Activated T-cell treated with anti-CD3 and anti-CD28 coated beads, Interleukin-2, amount 50 U/mL, for 72 hours (primary cell): ENCODE data around the gene PLK4. TPM values are rescaled to one million over a fixed set of nuclear protein-coding genes. Genes with fewer than 3 reads are reported as not detected.
"Not testable (repeated sequence)": the region's sequence is repeated elsewhere in the genome, so short reads cannot be mapped to it uniquely, and the experiment has no call there.

Experiments used
- ATAC-seq, 2 donors: fragments of 150-1000 bp; cut with Tn5 transposase; replicated peaks in 1 of 2; 2 replicates each; pipeline ENCODE4 v1.10.0; 2021; ENCODE audit warnings: moderate library complexity in 2 of 2, mild to moderate bottlenecking in 1 of 2
- DNase-seq, 2 donors: peaks; one replicate each; pipeline ENCODE4 v3.0.0; 2021 to 2022; ENCODE audit warnings: mixed read lengths in 1 of 2
- H3K27ac Mint-ChIP-seq: one replicate; pipeline ENCODE4 v1.8.0; 2022; ENCODE audit warnings: mild to moderate bottlenecking, moderate library complexity, mixed read lengths
- H3K27me3 Mint-ChIP-seq: one replicate; pipeline ENCODE4 v1.8.0; 2022; ENCODE audit warnings: low read depth, mixed read lengths
- H3K36me3 Mint-ChIP-seq, 2 donors: one replicate each; pipeline ENCODE4 v1.8.0; 2022; ENCODE audit warnings: mixed read lengths in 2 of 2, mild to moderate bottlenecking in 1 of 2; ENCODE audit not compliant: insufficient read depth in 2 of 2
- H3K4me1 Mint-ChIP-seq: one replicate; pipeline ENCODE4 v1.8.0; 2022; ENCODE audit warnings: low read depth, mixed read lengths
- H3K4me3 Mint-ChIP-seq, 2 donors: one replicate each; pipeline ENCODE4 v1.8.0; 2022; ENCODE audit warnings: mild to moderate bottlenecking in 2 of 2, mixed read lengths in 2 of 2, moderate library complexity in 2 of 2
- H3K9me3 Mint-ChIP-seq, 2 donors: one replicate each; pipeline ENCODE4 v1.8.0; 2022; ENCODE audit warnings: mixed read lengths in 2 of 2
- total RNA-seq, 2 donors: library from RNA; stranded (reverse); gene quantifications; one replicate each; pipeline ENCODE4 v1.2.3, GENCODE V29; 2022

The PLK4 gene
- total RNA-seq, 2 donors from 2014 or later, result 44.7 to 51.0 TPM

DNA sequence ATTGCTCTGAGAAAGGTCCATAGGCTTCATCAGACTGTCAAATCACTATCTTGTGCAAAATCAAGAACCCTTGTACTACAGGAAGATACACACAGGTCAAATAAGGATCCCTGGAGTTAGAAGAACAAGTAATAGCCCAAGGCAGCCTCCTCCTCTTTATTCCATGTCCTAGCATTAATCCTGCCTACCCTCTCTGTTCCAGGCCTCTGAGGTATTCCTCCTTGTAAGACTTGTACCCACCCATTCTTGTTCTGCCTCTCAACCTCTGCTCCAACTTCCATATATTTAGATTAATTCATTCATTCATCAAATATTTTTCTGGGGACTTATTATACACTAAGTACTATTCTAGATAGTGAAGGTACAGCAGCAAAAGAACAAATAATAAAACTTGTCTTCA lies 10.4 kb upstream of the PLK4 start:
- DNase-seq, result no peak
- ATAC-seq, result no peak
- H3K4me1 Mint-ChIP-seq, result no peaks in the 10 kb centered on the region
- peaks cover 0 to 1% of the 10 kb centered on the region in 2 donors for H3K9me3 Mint-ChIP-seq
- no peaks in the 10 kb centered on the region for H3K27me3 Mint-ChIP-seq
- H3K27ac Mint-ChIP-seq, result no peak overlapping the region
- no peak overlapping the region for H3K4me3 Mint-ChIP-seq
- peaks cover 2 to 3% of the 10 kb centered on the region in 2 donors for H3K36me3 Mint-ChIP-seq

DNA sequence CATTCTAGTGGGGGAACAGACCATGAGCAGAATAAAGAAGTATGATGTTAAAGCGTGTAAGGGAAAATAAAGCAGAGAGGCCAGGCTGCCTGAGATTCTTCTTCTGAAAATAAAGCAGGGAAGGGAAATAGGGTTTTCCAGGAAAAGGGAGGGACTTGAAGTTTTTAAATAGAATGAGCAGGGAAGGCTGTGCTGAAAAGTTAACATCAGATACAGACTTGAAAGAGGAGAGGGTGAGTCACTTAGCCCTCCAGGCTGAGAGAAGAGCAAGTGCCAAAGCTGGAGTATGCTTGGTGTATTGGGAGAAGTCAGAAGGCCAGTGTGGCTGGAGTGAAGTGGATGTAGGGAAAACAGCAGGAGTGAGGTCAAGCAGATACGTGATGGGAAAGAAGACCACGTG lies 10.0 kb upstream of the PLK4 start:
- Mint-ChIP-seq H3K27me3 (no peaks in the 10 kb centered on the region), H3K27ac (no peak overlapping the region), H3K4me3 (no peak overlapping the region), H3K36me3 (peaks cover 2 to 3% of the 10 kb centered on the region in 2 donors), H3K9me3 (peaks cover 0 to 1% of the 10 kb centered on the region in 2 donors), H3K4me1 (no peaks in the 10 kb centered on the region)
- DNase-seq (no peak), ATAC-seq (no peak)

DNA sequence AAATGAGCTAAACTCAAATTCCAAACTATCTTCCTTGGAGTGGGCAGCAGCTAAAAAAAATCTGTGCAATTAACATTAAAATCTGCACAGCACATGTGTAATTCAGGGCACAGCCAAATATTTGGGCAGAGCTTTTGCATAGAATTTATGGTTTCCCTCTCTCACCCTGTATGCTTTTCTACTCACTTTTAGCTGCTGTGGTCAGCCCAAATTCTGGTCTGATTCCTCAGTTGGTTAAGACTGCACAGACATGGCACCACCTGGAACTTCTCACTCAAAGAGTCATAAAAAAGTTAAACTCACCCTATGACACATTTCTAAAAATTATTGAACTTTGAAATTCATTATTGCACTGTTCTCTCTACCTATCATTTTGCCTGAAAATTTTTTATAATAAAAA lies 4.9 kb upstream of the PLK4 start:
- DNase-seq (no peak), ATAC-seq (no peak)
- Mint-ChIP-seq H3K4me3 (no peak overlapping the region), H3K36me3 (peaks cover 5 to 7% of the 10 kb centered on the region in 2 donors), H3K9me3 (peaks cover 0 to 1% of the 10 kb centered on the region in 2 donors), H3K4me1 (peaks cover 14% of the 10 kb centered on the region), H3K27ac (no peak overlapping the region), H3K27me3 (no peaks in the 10 kb centered on the region)

DNA sequence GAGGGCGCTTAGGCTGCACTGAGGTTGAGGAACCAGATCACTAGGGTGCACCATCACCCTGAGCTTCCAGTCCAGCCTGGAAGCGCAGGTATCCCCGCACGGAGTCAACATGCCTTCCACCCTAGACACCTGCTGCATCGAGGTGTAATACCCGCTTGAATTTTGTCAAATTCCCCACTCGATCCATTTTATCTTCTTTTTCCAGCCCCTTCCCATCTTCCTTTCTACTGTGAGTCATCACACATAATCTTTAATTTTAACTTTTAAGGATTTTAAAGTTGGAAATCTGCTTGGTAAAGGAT lies 821 bp downstream of the PLK4 start:
- Mint-ChIP-seq H3K9me3 (no peaks in the 10 kb centered on the region), H3K4me1 (peaks cover 37% of the 10 kb centered on the region), H3K4me3 (peak overlapping the region; percentile 99 to 100), H3K27me3 (no peaks in the 10 kb centered on the region), H3K27ac (peak overlapping the region; percentile 91), H3K36me3 (peaks cover 15 to 38% of the 10 kb centered on the region in 2 donors)
- ATAC-seq (peak in 1 of 2 donors; percentile 12), DNase-seq (no peak)

DNA sequence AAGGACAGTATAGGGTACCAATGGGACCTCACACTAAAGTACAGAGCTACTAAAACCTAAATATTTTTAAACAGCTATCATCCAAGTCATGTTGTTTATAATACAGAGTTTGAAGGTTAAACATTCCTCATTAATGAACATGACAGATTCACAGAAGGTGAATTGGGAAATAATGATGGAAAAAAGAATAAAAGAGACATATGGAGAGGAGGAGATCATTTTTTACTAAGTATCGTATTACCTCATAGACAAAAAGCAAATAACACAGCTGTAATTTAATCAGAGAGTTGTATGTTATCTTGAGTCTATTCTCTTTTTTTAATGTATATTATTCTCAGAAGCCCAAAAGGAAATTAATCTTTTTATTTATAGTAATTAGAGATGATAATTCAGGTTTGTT lies 7.9 kb downstream of the PLK4 start:
- Mint-ChIP-seq H3K36me3 (peaks cover 10 to 51% of the 10 kb centered on the region in 2 donors), H3K4me1 (peaks cover 28% of the 10 kb centered on the region), H3K9me3 (no peaks in the 10 kb centered on the region), H3K27me3 (no peaks in the 10 kb centered on the region), H3K27ac (no peak overlapping the region), H3K4me3 (peak overlapping the region in 1 of 2 donors; percentile 7)
- no peak for DNase-seq
- ATAC-seq, result no peak

DNA sequence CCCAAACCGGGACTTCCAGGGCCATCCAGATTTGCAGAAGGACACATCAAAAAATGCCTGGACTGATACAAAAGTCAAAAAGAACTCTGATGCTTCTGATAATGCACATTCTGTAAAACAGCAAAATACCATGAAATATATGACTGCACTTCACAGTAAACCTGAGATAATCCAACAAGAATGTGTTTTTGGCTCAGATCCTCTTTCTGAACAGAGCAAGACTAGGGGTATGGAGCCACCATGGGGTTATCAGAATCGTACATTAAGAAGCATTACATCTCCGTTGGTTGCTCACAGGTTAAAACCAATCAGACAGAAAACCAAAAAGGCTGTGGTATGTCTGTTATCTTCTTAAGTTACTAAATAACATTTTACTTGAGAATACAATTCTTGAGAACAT lies 9.2 kb downstream of the PLK4 start:
- peaks cover 14 to 48% of the 10 kb centered on the region in 2 donors for H3K36me3 Mint-ChIP-seq
- DNase-seq (no peak), ATAC-seq (no peak)
- peak overlapping the region; percentile 51 for H3K27ac Mint-ChIP-seq
- peaks cover 26% of the 10 kb centered on the region for H3K4me1 Mint-ChIP-seq
- no peaks in the 10 kb centered on the region for H3K9me3 Mint-ChIP-seq
- no peak overlapping the region for H3K4me3 Mint-ChIP-seq
- H3K27me3 Mint-ChIP-seq, result no peaks in the 10 kb centered on the region

DNA sequence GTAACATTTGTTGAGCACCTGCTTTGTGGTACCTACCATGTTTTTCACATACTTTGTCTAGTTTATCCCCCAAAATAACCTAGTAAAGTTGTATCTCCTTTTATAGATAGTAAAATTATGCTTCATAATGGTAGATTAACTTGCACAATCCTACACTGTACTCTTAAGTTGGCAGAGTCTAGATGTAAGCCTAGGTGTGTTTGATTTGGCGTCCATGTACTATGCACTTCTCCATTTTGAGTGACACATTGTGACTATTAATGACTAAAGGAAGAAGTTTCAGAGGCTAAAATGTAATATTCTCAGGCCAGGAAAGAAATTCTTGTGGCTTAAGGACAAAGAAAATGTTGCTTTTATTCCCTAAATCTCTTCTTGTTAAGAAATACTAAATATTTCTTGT lies 15.4 kb downstream of the PLK4 start:
- Mint-ChIP-seq H3K4me1 (no peaks in the 10 kb centered on the region), H3K27me3 (no peaks in the 10 kb centered on the region), H3K36me3 (peaks cover 6 to 31% of the 10 kb centered on the region in 2 donors), H3K9me3 (no peaks in the 10 kb centered on the region), H3K4me3 (no peak overlapping the region), H3K27ac (no peak overlapping the region)
- no peak for DNase-seq
- no peak for ATAC-seq

DNA sequence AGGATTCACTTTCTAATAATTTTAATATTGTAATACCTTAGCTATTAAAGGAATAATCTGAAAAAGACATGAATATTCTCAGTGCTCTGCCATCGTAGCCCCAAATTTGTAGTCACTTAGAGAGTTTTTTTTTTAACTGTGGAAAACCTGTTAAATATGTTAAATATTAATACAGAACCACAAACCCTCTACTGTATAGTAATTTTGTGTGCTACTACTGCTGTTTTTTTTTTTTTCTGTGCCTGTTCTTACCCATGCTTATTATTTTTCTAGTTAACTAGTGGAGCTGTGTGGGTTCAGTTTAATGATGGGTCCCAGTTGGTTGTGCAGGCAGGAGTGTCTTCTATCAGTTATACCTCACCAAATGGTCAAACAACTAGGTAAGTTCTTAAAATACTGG lies 15.8 kb downstream of the PLK4 start:
- Mint-ChIP-seq H3K9me3 (no peaks in the 10 kb centered on the region), H3K4me3 (no peak overlapping the region), H3K27me3 (no peaks in the 10 kb centered on the region), H3K4me1 (no peaks in the 10 kb centered on the region), H3K27ac (no peak overlapping the region), H3K36me3 (peaks cover 6 to 31% of the 10 kb centered on the region in 2 donors)
- no peak for ATAC-seq
- DNase-seq, result no peak

DNA sequence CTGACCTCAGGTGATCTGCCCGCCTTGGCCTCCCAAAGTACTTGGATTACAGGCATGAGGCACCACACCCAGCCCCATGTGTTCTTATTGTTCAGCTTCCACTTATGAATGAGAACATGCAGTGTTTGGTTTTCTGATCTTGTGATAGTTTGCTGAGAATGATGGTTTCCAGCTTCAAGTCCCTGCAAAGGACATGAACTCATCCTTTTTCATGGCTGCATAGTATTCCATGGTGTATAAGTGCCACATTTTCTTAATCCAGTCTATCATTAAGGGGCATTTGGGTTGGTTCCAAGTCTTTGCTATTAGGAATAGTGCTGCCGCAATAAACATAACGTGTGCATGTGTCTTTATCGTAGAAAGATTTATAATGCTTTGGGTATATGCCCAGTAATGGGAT lies 19.0 kb downstream of the PLK4 start:
- H3K9me3 Mint-ChIP-seq, DNase-seq, H3K27me3 Mint-ChIP-seq, H3K27ac Mint-ChIP-seq, H3K4me1 Mint-ChIP-seq, ATAC-seq, H3K4me3 Mint-ChIP-seq: not testable (repeated sequence)
- H3K36me3 Mint-ChIP-seq, result peaks cover 10 to 20% of the 10 kb centered on the region in 2 donors

DNA sequence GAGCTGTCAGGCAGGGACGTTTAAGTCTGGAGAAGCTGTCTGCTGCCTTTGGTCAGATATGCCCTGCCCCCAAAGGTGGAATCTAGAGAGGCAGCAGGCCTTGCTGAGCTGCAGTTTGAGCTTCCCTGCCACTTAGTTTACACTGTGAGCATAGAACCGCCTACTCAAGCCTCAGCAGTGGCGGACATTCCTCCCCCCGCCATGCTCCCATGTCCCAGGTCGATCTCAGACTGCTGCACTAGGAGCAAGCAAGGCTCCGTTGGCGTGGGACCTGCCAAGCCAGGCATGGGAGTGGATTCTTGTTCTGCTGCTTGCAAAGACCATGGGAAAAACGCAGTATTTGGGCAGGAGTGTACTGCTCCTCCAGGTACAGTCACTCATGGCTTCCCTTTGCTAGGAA lies 24.3 kb downstream of the PLK4 start:
- H3K4me3 Mint-ChIP-seq, result no peak overlapping the region
- ATAC-seq, result no peak
- DNase-seq, result no peak
- H3K9me3 Mint-ChIP-seq, result peaks cover 0 to 8% of the 10 kb centered on the region in 2 donors
- H3K27me3 Mint-ChIP-seq, result no peaks in the 10 kb centered on the region
- no peak overlapping the region for H3K27ac Mint-ChIP-seq
- H3K4me1 Mint-ChIP-seq, result no peaks in the 10 kb centered on the region
- H3K36me3 Mint-ChIP-seq, result peaks cover 5 to 8% of the 10 kb centered on the region in 2 donors

DNA sequence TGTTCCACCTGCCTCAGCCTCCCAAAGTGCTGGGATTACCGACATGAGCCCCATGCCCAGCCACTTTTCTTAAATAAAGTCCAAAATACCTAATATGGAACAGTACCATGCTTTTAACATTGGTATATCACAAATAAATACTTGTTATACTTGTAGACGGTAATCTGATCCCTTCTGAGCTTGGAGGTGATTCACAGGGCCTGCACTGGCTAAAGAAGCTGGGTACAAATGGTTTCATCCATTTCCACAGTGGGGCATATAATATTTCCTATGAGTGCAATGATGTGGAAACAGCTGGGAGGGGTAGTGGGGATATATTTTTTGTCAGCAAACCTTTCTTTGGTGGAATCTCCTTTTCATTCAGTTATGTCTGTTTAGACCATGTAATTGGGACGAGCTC lies 35.8 kb downstream of the PLK4 start:
- Mint-ChIP-seq H3K4me1 (no peaks in the 10 kb centered on the region), H3K9me3 (no peaks in the 10 kb centered on the region), H3K4me3 (no peak overlapping the region), H3K27ac (no peak overlapping the region), H3K36me3 (peaks cover 2% of the 10 kb centered on the region in 2 donors), H3K27me3 (no peaks in the 10 kb centered on the region)
- ATAC-seq (no peak), DNase-seq (no peak)

DNA sequence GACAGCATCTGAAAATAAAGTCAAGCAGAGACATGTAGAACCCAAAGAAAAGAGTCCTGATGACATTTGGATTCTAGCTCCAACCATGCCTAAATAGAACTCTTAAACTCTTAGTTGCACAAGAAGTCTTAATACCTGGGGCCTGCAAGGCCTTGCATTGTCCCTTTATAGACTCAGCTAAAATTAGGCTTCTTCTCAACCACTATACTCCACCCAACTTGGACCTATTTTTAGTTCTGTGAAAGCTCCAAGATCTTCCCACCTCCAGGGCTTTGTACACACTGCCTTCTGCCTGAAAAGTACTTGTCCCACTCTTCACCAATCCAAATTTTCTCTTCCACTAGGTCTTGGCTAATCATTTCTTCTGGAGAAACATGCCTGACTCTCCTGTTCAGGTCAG lies 36.5 kb downstream of the PLK4 start:
- Mint-ChIP-seq H3K4me1 (no peaks in the 10 kb centered on the region), H3K36me3 (peaks cover 2% of the 10 kb centered on the region in 2 donors), H3K4me3 (no peak overlapping the region), H3K9me3 (no peaks in the 10 kb centered on the region), H3K27me3 (no peaks in the 10 kb centered on the region), H3K27ac (no peak overlapping the region)
- ATAC-seq, result no peak
- DNase-seq, result no peak

DNA sequence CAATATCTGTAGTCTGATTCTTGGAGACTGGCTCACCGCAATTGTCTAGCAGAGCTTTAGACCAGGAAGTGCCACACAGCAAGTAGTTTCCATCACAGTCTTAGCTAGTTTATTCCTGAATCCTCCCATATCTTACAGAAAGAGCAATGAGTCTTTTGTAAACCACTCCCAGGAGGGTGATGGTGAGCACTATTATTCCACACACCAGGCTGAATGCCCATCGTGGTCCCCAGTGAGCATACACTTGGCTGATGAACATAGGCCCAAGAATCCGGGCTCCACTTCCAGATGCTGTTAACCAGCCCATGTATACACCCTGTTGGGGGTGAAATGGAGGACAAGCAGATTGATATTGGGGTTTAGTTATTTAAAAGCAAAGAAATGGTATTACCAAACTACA lies 39.8 kb downstream of the PLK4 start:
- Mint-ChIP-seq H3K27ac (peak overlapping the region; percentile 50), H3K4me1 (no peaks in the 10 kb centered on the region), H3K4me3 (no peak overlapping the region), H3K36me3 (peaks cover 3 to 13% of the 10 kb centered on the region in 2 donors), H3K9me3 (no peaks in the 10 kb centered on the region), H3K27me3 (no peaks in the 10 kb centered on the region)
- ATAC-seq (no peak), DNase-seq (no peak)

DNA sequence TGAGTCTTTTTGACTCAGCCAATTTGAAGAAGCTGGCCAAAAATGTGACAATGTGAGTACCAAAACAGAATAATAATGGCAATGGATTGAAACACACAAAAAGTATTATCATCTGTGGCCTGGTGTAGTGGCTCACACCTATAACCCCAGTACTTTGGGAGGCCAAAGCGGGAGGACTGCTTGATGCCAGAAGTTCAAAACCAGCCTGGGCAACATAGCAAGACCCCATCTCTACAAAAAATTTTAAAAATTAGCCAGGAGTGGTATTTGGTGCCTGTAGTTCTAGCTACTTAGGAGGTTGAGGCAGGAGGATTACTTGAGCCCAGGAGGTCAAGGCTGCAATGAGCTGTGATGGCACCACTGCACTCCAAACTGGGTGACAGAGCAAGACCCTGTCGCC lies 41.5 kb downstream of the PLK4 start:
- DNase-seq, result no peak
- Mint-ChIP-seq H3K27ac (no peak overlapping the region), H3K36me3 (peaks cover 5 to 15% of the 10 kb centered on the region in 2 donors), H3K4me3 (no peak overlapping the region), H3K27me3 (no peaks in the 10 kb centered on the region), H3K4me1 (no peaks in the 10 kb centered on the region), H3K9me3 (peaks cover 0 to 1% of the 10 kb centered on the region in 2 donors)
- ATAC-seq, result no peak
